T-helper 17 cell (primary cell): Measurements from ENCODE around the gene LKAAEAR1. TPM values are rescaled to one million over a fixed set of nuclear protein-coding genes. Genes with fewer than 3 reads are reported as not detected.

ENCODE experiments used
- ATAC-seq: fragments of 150-1000 bp; cut with Tn5 transposase; 2 replicates; pipeline ENCODE4 v1.10.0; 2021; ENCODE audit warnings: mild to moderate bottlenecking, moderate library complexity
- DNase-seq, 3 donors: peaks; one replicate each; pipeline versions ENCODE4 v3.0.0 to v3.0.0-alpha.2; 2020 to 2021
- H3K9me3 ChIP-seq: one replicate; pipeline ENCODE4 v1.7.0; 2013; ENCODE audit warnings: low read length, mild to moderate bottlenecking; ENCODE audit not compliant: control insufficient read depth, poor library complexity, severe bottlenecking
- H3K27ac Mint-ChIP-seq: one replicate; pipeline ENCODE4 v1.8.0; 2022; ENCODE audit warnings: mild to moderate bottlenecking, moderate library complexity, mixed read lengths
- H3K27me3 Mint-ChIP-seq: one replicate; pipeline ENCODE4 v1.8.0; 2022; ENCODE audit warnings: mixed read lengths
- H3K36me3 Mint-ChIP-seq: one replicate; pipeline ENCODE4 v1.8.0; 2022; ENCODE audit warnings: low read depth, mixed read lengths
- H3K4me1 Mint-ChIP-seq: one replicate; pipeline ENCODE4 v1.8.0; 2022; ENCODE audit warnings: mild to moderate bottlenecking, mixed read lengths
- H3K4me3 Mint-ChIP-seq: one replicate; pipeline ENCODE4 v1.8.0; 2022; ENCODE audit warnings: mild to moderate bottlenecking, moderate library complexity, mixed read lengths
- total RNA-seq, 4 donors: library from RNA in 2 of 4; stranded (reverse) in 2 of 4; gene quantifications; one replicate each; pipeline ENCODE4 v1.2.3 and lab custom pipeline; 2022 to 2026

LKAAEAR1 gene
- total RNA-seq, 2 donors from 2014 or later: not detected

GRCh38 chr20:64116016-64116415 lies 31.8 kb upstream of the LKAAEAR1 start:
- DNase-seq (no peak), ATAC-seq (no peak)
- Mint-ChIP-seq H3K4me1 (peaks cover 10% of the 10 kb centered on the region), H3K27me3 (no peaks in the 10 kb centered on the region), H3K36me3 (no peaks in the 10 kb centered on the region), H3K27ac (no peak overlapping the region), H3K4me3 (no peak overlapping the region)
- H3K9me3 ChIP-seq: no peaks in the 10 kb centered on the region

- H3K9me3 ChIP-seq: no peaks in the 10 kb centered on the region
- no peak overlapping the region for H3K27ac Mint-ChIP-seq
- no peak overlapping the region for H3K4me3 Mint-ChIP-seq
- no peaks in the 10 kb centered on the region for H3K36me3 Mint-ChIP-seq
- no peaks in the 10 kb centered on the region for H3K27me3 Mint-ChIP-seq
- peaks cover 8% of the 10 kb centered on the region for H3K4me1 Mint-ChIP-seq
- DNase-seq: no peak
- no peak for ATAC-seq
These were observed 31.1 kb upstream of the LKAAEAR1 start for GRCh38 chr20:64115171-64115911.

DNA sequence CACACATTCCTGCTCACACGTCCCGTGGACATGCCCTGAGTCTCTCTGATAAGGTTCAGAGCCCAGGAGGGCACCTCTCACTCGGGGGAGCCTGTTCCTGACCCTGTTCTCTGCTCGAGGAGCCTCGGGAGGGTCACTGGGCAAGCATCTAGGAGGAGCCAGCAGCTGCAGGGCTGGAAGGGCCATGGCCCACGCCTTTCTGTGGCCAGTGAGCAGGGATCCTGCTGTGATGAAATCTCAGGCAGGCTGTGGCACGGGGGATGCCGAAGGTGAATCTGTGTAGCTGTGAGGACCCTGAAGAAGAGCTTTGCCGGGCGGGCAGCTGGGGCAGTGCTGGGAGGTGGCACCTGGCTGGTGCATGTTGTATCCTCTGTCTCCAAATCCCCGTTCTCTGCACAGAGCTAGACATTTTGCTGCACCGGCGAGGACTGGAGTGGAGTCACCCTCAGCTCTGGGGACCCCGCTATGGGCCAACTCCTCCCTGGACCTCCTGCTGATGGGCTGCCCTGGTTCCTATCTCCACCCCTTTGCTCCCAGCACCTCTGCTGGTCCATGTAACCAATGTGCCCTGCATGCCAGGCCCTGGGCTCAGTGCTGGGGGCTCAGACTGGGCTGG lies 30.3 kb upstream of the LKAAEAR1 start:
- no peak overlapping the region for H3K4me3 Mint-ChIP-seq
- ATAC-seq (no peak), DNase-seq (no peak)
- no peak overlapping the region for H3K27ac Mint-ChIP-seq
- H3K27me3 Mint-ChIP-seq: no peaks in the 10 kb centered on the region
- H3K9me3 ChIP-seq: no peaks in the 10 kb centered on the region
- peaks cover 3% of the 10 kb centered on the region for H3K4me1 Mint-ChIP-seq
- no peaks in the 10 kb centered on the region for H3K36me3 Mint-ChIP-seq

- no peak for ATAC-seq
- peaks cover 3% of the 10 kb centered on the region for H3K4me1 Mint-ChIP-seq
- H3K27me3 Mint-ChIP-seq: no peaks in the 10 kb centered on the region
- DNase-seq: no peak
- no peak overlapping the region for H3K27ac Mint-ChIP-seq
- no peaks in the 10 kb centered on the region for H3K36me3 Mint-ChIP-seq
- no peak overlapping the region for H3K4me3 Mint-ChIP-seq
- no peaks in the 10 kb centered on the region for H3K9me3 ChIP-seq
These were observed 29.7 kb upstream of the LKAAEAR1 start for GRCh38 chr20:64113796-64114355.

DNA sequence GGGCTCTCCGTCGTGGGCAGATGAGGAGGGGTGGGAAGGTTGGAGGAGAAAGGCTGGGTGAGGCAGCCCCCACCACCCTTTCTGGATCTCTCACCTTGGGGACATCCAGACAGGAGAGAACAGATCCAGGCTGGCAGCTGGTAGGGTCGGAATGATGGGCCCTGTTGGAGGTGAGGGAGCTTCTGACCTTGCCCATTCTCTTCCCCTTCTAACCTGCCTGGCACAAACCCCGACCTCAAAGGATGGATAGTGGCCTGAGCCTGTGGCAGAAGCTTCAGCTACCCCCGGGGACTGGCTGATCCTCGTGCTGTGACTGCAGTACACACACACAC lies 29.2 kb upstream of the LKAAEAR1 start:
- H3K4me3 Mint-ChIP-seq: no peak overlapping the region
- no peak overlapping the region for H3K27ac Mint-ChIP-seq
- no peaks in the 10 kb centered on the region for H3K9me3 ChIP-seq
- H3K4me1 Mint-ChIP-seq: peaks cover 3% of the 10 kb centered on the region
- no peaks in the 10 kb centered on the region for H3K36me3 Mint-ChIP-seq
- ATAC-seq: no peak
- DNase-seq: no peak
- no peaks in the 10 kb centered on the region for H3K27me3 Mint-ChIP-seq

DNA sequence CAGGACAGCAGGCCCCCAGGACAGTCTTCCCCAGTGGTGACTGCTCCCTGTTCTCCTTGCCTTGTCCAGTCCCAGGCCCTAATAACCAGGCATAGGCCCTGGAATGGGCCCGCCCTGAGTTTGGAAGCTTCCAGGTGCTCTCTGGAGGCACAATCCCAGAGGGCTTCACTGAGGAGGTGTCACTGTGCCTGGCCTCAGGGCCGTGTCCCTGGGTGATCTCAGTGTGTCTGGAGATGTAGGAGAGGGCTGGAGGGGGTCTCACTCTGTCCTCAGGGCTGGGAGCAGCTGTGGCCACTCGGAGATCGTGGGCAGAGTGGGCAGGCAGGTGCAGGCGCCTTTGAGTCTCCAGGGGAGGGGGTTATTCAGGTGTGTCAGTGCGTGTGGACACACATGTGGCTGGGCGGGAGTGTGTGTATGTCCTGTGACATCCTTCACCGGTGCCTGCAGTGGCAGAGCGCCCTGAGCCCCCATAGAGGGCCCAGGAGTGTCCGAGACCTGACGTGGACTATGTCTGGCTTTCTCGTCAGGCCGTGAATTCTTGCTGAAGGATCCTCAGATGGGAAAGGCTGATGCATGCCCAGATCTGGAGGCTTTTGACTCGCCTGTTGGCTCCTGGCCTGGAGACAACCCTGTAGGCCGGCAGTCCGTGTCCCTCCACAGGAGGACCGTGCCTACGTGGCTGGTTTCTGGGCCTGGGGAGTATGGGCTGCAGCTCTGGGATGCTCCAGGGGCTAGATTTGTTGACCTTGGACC lies 28.7 kb upstream of the LKAAEAR1 start:
- H3K27me3 Mint-ChIP-seq: no peaks in the 10 kb centered on the region
- no peak overlapping the region for H3K27ac Mint-ChIP-seq
- no peaks in the 10 kb centered on the region for H3K36me3 Mint-ChIP-seq
- no peak overlapping the region for H3K4me3 Mint-ChIP-seq
- H3K4me1 Mint-ChIP-seq: peaks cover 6% of the 10 kb centered on the region
- no peak for ATAC-seq
- H3K9me3 ChIP-seq: no peaks in the 10 kb centered on the region
- DNase-seq: peak in 1 of 3 donors; percentile 3

GRCh38 chr20:64111841-64112641 lies 27.8 kb upstream of the LKAAEAR1 start:
- no peaks in the 10 kb centered on the region for H3K27me3 Mint-ChIP-seq
- DNase-seq: peak in 1 of 3 donors; percentile 2
- no peaks in the 10 kb centered on the region for H3K9me3 ChIP-seq
- H3K27ac Mint-ChIP-seq: no peak overlapping the region
- H3K4me1 Mint-ChIP-seq: peaks cover 7% of the 10 kb centered on the region
- ATAC-seq: no peak
- H3K36me3 Mint-ChIP-seq: no peaks in the 10 kb centered on the region
- no peak overlapping the region for H3K4me3 Mint-ChIP-seq

GRCh38 chr20:64110411-64111068 lies 26.3 kb upstream of the LKAAEAR1 start:
- Mint-ChIP-seq H3K36me3 (no peaks in the 10 kb centered on the region), H3K27ac (no peak overlapping the region), H3K27me3 (peaks cover 6% of the 10 kb centered on the region), H3K4me1 (peaks cover 6% of the 10 kb centered on the region), H3K4me3 (no peak overlapping the region)
- no peaks in the 10 kb centered on the region for H3K9me3 ChIP-seq
- ATAC-seq (no peak), DNase-seq (no peak)

- Mint-ChIP-seq H3K27me3 (peaks cover 6% of the 10 kb centered on the region), H3K27ac (no peak overlapping the region), H3K4me1 (peaks cover 6% of the 10 kb centered on the region), H3K36me3 (no peaks in the 10 kb centered on the region), H3K4me3 (no peak overlapping the region)
- no peaks in the 10 kb centered on the region for H3K9me3 ChIP-seq
- ATAC-seq (no peak), DNase-seq (peak in 1 of 3 donors; percentile 2)
These were observed 25.7 kb upstream of the LKAAEAR1 start for GRCh38 chr20:64109831-64110391.

DNA sequence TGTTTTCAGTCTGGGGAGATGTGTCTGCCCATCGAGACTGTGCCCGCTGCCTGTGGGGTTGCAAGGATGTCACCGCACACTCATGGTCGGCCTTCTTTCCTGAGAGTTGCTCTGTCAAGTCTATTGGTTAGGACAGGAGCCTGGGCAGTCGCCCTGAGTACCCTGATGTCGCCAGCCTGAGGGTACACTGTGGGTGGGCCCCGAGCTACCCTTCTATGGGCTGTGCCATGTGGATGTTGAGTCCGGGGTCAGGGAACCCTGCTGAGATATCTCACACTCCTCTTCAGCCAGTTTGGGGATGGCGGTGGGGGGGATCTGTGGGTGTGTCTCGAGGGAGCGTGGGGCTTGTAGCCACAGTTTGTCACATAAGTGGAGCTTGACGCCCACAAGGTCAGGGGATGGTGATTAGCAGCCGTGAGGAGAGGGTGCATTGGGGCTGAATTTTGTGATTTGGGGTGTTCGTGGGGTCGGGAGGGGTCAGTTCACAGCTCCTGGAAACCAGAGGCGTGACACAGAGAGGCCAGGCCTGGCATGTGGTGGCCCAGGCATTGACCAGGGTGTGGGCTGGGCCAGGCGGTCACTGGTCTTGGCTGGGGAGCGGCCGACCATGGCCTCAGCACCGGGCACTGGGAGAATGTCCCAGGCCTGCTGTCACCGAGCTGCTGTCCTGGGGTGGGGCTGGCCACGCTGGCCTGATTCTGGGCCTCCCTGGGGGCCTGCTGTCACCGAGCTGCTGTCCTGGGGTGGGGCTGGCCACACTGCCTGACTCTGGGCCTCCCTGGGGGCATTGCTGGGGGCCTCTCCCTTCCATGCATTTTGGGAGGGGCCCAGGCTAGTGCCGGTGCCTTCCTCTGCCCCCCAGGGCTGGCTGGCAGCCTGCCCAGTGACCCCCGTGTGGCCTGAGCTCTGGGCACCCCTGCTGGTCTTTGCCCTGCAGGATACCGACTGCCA lies 24.8 kb upstream of the LKAAEAR1 start:
- ATAC-seq (no peak), DNase-seq (peak in 1 of 3 donors; percentile 3)
- no peaks in the 10 kb centered on the region for H3K9me3 ChIP-seq
- H3K4me1 Mint-ChIP-seq: peaks cover 6% of the 10 kb centered on the region
- H3K4me3 Mint-ChIP-seq: no peak overlapping the region
- no peaks in the 10 kb centered on the region for H3K36me3 Mint-ChIP-seq
- H3K27ac Mint-ChIP-seq: no peak overlapping the region
- peaks cover 7% of the 10 kb centered on the region for H3K27me3 Mint-ChIP-seq

DNA sequence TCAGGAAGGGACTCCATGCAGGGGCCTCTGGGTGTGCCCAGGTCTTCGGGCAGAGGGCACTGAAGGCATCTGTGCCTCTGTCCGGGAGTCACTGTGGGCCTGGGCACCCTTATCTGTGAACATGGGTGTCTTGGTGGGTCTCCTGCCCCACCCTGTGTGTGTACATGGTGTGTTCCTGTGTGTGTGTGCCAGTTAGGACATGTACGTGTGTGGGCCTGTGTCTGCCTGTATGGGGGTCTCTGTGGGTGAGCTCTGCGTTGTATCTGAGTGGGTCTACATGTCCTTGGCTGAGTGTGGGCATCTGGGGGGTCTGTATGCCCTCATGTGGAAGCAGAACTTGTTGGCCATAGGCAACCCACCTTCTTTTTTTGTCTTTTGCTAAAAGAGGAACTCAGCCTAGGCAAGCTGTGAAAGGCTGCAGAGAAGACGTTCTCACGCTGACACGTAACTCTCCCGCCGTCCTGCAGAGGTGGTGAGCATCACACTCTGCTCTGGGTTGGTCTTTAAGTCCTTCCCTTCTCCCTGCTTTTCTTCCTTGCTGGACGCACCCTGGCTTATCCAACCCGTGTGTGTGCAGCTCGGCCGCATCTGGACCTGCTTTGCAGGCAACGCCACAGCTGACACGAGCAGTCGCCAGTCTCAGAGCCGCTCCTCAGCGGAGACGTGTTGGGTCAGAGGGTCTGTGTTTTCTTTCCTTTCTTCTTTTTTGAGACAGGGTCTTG lies 23.7 kb upstream of the LKAAEAR1 start:
- no peak overlapping the region for H3K27ac Mint-ChIP-seq
- H3K4me3 Mint-ChIP-seq: no peak overlapping the region
- no peaks in the 10 kb centered on the region for H3K9me3 ChIP-seq
- no peaks in the 10 kb centered on the region for H3K36me3 Mint-ChIP-seq
- peak; percentile 32 for ATAC-seq
- peaks cover 9% of the 10 kb centered on the region for H3K4me1 Mint-ChIP-seq
- peaks cover 17% of the 10 kb centered on the region for H3K27me3 Mint-ChIP-seq
- peak in 1 of 3 donors; percentile 2 for DNase-seq
